BLaER1 treated with 17β-estradiol and CSF1 and Interleukin-3, amounts not matched to agents 10 nM and 100 nM (cell line): ENCODE data around the gene VIPAS39.
"Not testable (repeated sequence)": the region's sequence is repeated elsewhere in the genome, so short reads cannot be mapped to it uniquely, and the experiment has no call there.

Experiments used
- H3K27ac ChIP-seq, 11 experiments: shearing (Covaris generic); formaldehyde crosslinking; 2 replicates each; pipeline ENCODE4 v1.8.1; 2022
- H3K27me3 ChIP-seq, 11 experiments: shearing (Covaris generic); formaldehyde crosslinking; 2 replicates each; pipeline ENCODE4 v1.8.1; 2022
- H3K36me3 ChIP-seq, 11 experiments: shearing (Covaris generic); formaldehyde crosslinking; 2 replicates each; pipeline ENCODE4 v1.8.1; 2022
- H3K4me1 ChIP-seq, 10 experiments: shearing (Covaris generic); formaldehyde crosslinking; 2 replicates each; pipeline ENCODE4 v1.8.1; 2022
- H3K4me2 ChIP-seq, 11 experiments: shearing (Covaris generic); formaldehyde crosslinking; 2 replicates each; pipeline ENCODE4 v1.8.1; 2022
- H3K4me3 ChIP-seq, 10 experiments: shearing (Covaris generic); formaldehyde crosslinking; 2 replicates each; pipeline ENCODE4 v1.8.1; 2022
- H3K9ac ChIP-seq, 11 experiments: shearing (Covaris generic); formaldehyde crosslinking; 2 replicates each; pipeline ENCODE4 v1.8.1; 2022
- H3K9me3 ChIP-seq, 11 experiments: shearing (Covaris generic); formaldehyde crosslinking; replicated peaks in 1 of 11; 2 replicates each; pipeline ENCODE4 v1.8.1; 2022
- H4K20me1 ChIP-seq, 11 experiments: shearing (Covaris generic); formaldehyde crosslinking; 2 replicates each; pipeline ENCODE4 v1.8.1; 2022
- Cebpa-rat ChIP-seq, 11 experiments: shearing (Covaris generic); IDR thresholded peaks; 2 replicates each; pipeline ENCODE4 v1.8.1; 2022

Gene VIPAS39

GRCh38 chr14:77423423-77423822, 34.0 kb downstream of the VIPAS39 start, which contains the start of gene NOXRED1:
TSS of gene NOXRED1 (minus strand) at chr14:77423523. CDS start at chr14:77422889, 634 bp downstream.
- Histone ChIP-seq H3K4me2 (no peak within 1 kb of the TSS), H4K20me1 (no peaks in the 10 kb centered on the region), H3K27me3 (no peaks in the 10 kb centered on the region), H3K9me3 (peaks cover 16 to 29% (median 26%) of the 10 kb centered on the region in 11 experiments), H3K27ac (no peak within 1 kb of the TSS), H3K4me3 (no peak within 1 kb of the TSS), H3K36me3 (peaks cover 64 to 91% (median 74%) of the 10 kb centered on the region in 11 experiments), H3K4me1 (no peaks in the 10 kb centered on the region), H3K9ac (no peak within 1 kb of the TSS)
- no peak for TF ChIP-seq Cebpa-rat (IDR thresholded peaks at IDR 0.05)

DNA sequence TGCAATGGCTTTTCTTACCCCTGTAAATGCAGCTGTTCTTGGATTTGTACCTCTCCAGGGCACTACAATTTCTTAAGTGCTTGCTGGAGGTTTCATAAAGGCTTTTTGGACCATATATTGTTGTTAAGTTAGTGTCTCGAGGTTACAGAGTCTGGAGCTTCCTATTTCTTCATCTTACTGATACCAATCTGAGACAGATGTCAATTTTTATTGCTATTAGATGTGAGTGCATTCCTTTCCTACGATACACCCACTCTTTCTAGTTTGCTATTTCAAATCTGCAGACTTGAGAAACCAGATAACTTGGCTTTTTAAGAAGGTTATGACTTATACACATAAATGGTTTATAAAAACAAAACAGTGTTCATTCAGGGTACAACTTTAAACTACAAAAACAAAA, 36.2 kb downstream of the VIPAS39 start:
- H3K27ac ChIP-seq = no peak overlapping the region
- peaks cover 21 to 35% (median 32%) of the 10 kb centered on the region in 11 experiments for H3K9me3 ChIP-seq
- no peaks in the 10 kb centered on the region for H3K27me3 ChIP-seq

GRCh38 chr14:77416836-77417235, 40.6 kb downstream of the VIPAS39 start:
- Histone ChIP-seq H3K36me3 (peaks cover 0 to 25% (median 9%) of the 10 kb centered on the region in 11 experiments; a peak in 18 of 22 replicates), H3K9me3 (peaks cover 21 to 35% (median 32%) of the 10 kb centered on the region in 11 experiments), H3K4me2 (peak overlapping the region in 2 of 11 experiments; percentile 20 to 31; a peak in 2 of 22 replicates), H3K27me3 (no peaks in the 10 kb centered on the region), H4K20me1 (no peaks in the 10 kb centered on the region), H3K4me3 (no peak overlapping the region), H3K9ac (no peak overlapping the region), H3K4me1 (peaks cover 0 to 11% (median 0%) of the 10 kb centered on the region in 10 experiments; a peak in 3 of 20 replicates), H3K27ac (no peak overlapping the region)
- no peak for TF ChIP-seq Cebpa-rat (IDR thresholded peaks at IDR 0.05)

More for the DNA sequence above, 36.2 kb downstream of the VIPAS39 start:
- Histone ChIP-seq H3K4me1 (peaks cover 0 to 11% (median 0%) of the 10 kb centered on the region in 10 experiments; a peak in 3 of 20 replicates), H4K20me1 (no peaks in the 10 kb centered on the region), H3K4me2 (no peak overlapping the region), H3K9ac (no peak overlapping the region), H3K36me3 (peaks cover 42 to 69% (median 51%) of the 10 kb centered on the region in 11 experiments), H3K4me3 (no peak overlapping the region)
- TF ChIP-seq Cebpa-rat (IDR thresholded peaks at IDR 0.05) = no peak

GRCh38 chr14:77416098-77416497, 41.3 kb downstream of the VIPAS39 start:
- H3K4me1 ChIP-seq = peaks cover 0 to 11% (median 0%) of the 10 kb centered on the region in 10 experiments; a peak in 3 of 20 replicates
- not testable (repeated sequence) for H3K9ac ChIP-seq, H3K4me2 ChIP-seq, H3K4me3 ChIP-seq, H3K27me3 ChIP-seq, H3K27ac ChIP-seq, H4K20me1 ChIP-seq
- peaks cover 0 to 18% (median 7%) of the 10 kb centered on the region in 11 experiments; a peak in 12 of 22 replicates for H3K36me3 ChIP-seq
- peaks cover 21 to 35% (median 31%) of the 10 kb centered on the region in 11 experiments for H3K9me3 ChIP-seq

GRCh38 chr14:77415403-77416030, 41.9 kb downstream of the VIPAS39 start:
- H3K9me3 ChIP-seq = peaks cover 21 to 29% (median 25%) of the 10 kb centered on the region in 11 experiments
- not testable (repeated sequence) for H3K4me2 ChIP-seq, H3K27ac ChIP-seq, H3K4me3 ChIP-seq, H3K27me3 ChIP-seq, H4K20me1 ChIP-seq, H3K9ac ChIP-seq
- peaks cover 0 to 12% (median 3%) of the 10 kb centered on the region in 11 experiments; a peak in 10 of 22 replicates for H3K36me3 ChIP-seq
- peaks cover 0 to 11% (median 0%) of the 10 kb centered on the region in 10 experiments; a peak in 3 of 20 replicates for H3K4me1 ChIP-seq

- Histone ChIP-seq H3K9me3 (no peaks in the 10 kb centered on the region), H3K27ac (peak overlapping the region in 4 of 11 experiments; percentile 70 to 90 (median 79); a peak in 5 of 22 replicates), H3K27me3 (no peaks in the 10 kb centered on the region), H3K36me3 (peaks cover 0 to 5% (median 0%) of the 10 kb centered on the region in 11 experiments; a peak in 2 of 22 replicates), H3K4me1 (peaks cover 8 to 45% (median 22%) of the 10 kb centered on the region in 10 experiments; a peak in 19 of 20 replicates), H4K20me1 (no peaks in the 10 kb centered on the region), H3K4me3 (no peak overlapping the region), H3K9ac (no peak overlapping the region), H3K4me2 (no peak overlapping the region)
- no peak for TF ChIP-seq Cebpa-rat (IDR thresholded peaks at IDR 0.05)
Measured at GRCh38 chr14:77409131-77409533, 48.3 kb downstream of the VIPAS39 start.

DNA sequence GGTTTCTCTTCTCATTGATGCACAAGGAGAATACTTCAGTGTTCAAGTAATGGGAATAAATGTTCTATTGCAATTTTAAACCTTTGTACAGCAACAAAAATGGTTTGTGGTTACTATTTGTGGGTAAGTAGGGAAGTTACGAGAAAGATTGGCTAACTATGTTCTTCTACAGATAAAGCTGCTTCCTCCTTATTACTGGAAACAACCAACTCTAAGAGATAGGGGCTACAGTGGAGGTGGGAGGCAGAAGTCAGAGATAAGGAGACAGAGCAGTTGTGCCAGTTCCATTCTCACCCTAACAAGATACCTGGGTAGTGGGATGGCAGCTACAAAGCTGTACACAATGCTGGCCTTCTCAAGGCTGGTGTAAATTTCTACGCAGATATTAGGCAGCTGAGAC, 50.2 kb downstream of the VIPAS39 start:
- Histone ChIP-seq H3K36me3 (peaks cover 0 to 8% (median 0%) of the 10 kb centered on the region in 11 experiments; a peak in 2 of 22 replicates), H3K4me3 (peak overlapping the region in 3 of 10 experiments; percentile 3 to 29 (median 6); a peak in 2 of 20 replicates), H3K27ac (peak overlapping the region in 9 of 11 experiments; percentile 26 to 90 (median 67); a peak in 18 of 22 replicates), H3K4me2 (peak overlapping the region; percentile 0 to 90 (median 73); a peak in 21 of 22 replicates), H3K4me1 (peaks cover 8 to 45% (median 22%) of the 10 kb centered on the region in 10 experiments; a peak in 19 of 20 replicates), H4K20me1 (no peaks in the 10 kb centered on the region), H3K9ac (peak overlapping the region in 5 of 11 experiments; percentile 23 to 73 (median 60); a peak in 9 of 22 replicates), H3K27me3 (no peaks in the 10 kb centered on the region), H3K9me3 (no peaks in the 10 kb centered on the region)
- 0 out of 22 replicates have a peak, but pooled peaks of 2 of the 11 experiments have one; percentile 26 to 35 for TF ChIP-seq Cebpa-rat (IDR thresholded peaks at IDR 0.05)

DNA sequence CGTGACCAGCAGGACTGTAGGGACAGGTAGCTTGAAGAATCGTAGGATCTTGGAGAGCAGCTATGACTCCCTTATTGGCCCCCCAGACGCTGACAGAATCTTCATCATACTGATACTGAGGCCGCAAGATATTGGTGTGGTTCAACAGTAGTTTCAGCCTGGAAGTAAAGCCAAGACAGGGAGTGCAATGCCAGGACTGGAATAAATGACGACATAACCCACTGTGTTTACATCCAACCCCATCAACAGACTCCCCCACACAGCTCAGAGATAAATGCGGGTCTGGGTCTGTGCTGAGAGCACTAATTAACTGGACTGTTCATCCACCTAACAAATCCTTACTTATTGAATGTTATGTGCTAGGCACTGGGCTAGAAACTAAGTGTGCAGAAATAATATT, 50.7 kb downstream of the VIPAS39 start:
- Histone ChIP-seq H3K36me3 (peaks cover 0 to 8% (median 0%) of the 10 kb centered on the region in 11 experiments; a peak in 2 of 22 replicates), H3K9me3 (no peaks in the 10 kb centered on the region), H3K4me3 (peak overlapping the region in 2 of 10 experiments; percentile 3 to 6; a peak in 2 of 20 replicates), H3K9ac (peak overlapping the region in 5 of 11 experiments; percentile 9 to 73 (median 60); a peak in 9 of 22 replicates), H3K27ac (peak overlapping the region; percentile 26 to 90 (median 58); a peak in 19 of 22 replicates), H3K4me2 (peak overlapping the region; percentile 0 to 90 (median 73); a peak in 21 of 22 replicates), H3K4me1 (peaks cover 8 to 45% (median 22%) of the 10 kb centered on the region in 10 experiments; a peak in 19 of 20 replicates), H3K27me3 (no peaks in the 10 kb centered on the region), H4K20me1 (no peaks in the 10 kb centered on the region)
- TF ChIP-seq Cebpa-rat (IDR thresholded peaks at IDR 0.05) = no peak; a peak in 1 of 22 replicates

DNA sequence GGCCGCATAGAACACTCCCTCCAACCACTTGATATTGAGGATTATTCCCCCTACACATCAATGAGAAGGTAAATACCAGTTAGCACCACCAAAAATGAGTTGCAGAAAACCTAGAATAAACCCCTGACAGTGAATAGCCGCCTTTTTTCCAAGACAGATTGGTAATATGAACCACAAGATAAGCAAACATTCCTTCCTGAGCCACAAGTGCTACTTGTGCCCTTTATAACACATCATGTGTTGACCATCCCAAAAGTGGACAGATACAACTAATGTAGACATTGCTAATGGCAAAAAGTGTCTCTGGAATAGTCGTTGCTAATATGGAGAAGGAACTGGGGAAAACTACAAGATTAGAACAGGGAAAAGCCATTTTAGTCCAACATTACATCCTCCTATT, 51.3 kb downstream of the VIPAS39 start:
- Histone ChIP-seq H3K27me3 (no peaks in the 10 kb centered on the region), H3K9me3 (no peaks in the 10 kb centered on the region), H4K20me1 (no peaks in the 10 kb centered on the region), H3K9ac (peak overlapping the region in 2 of 11 experiments; percentile 64 to 73; a peak in 5 of 22 replicates), H3K27ac (peak overlapping the region in 8 of 11 experiments; percentile 47 to 90 (median 68); a peak in 14 of 22 replicates), H3K4me3 (no peak overlapping the region), H3K4me2 (peak overlapping the region in 7 of 11 experiments; percentile 61 to 90 (median 76); a peak in 13 of 22 replicates), H3K4me1 (peaks cover 8 to 45% (median 22%) of the 10 kb centered on the region in 10 experiments; a peak in 19 of 20 replicates), H3K36me3 (peaks cover 0 to 8% (median 0%) of the 10 kb centered on the region in 11 experiments; a peak in 2 of 22 replicates)
- no peak for TF ChIP-seq Cebpa-rat (IDR thresholded peaks at IDR 0.05)
